ENCODE results near the gene GPSM3. TPM values are rescaled to one million over a fixed set of nuclear protein-coding genes. Genes with fewer than 3 reads are reported as not detected.

The GPSM3 gene
- total and polyA plus RNA-seq, 2 of the 13 experiments (the other 11 are each of a cell fraction or from before 2014, with no cell fraction given) = 0.18 to 6.2 TPM

DNA sequence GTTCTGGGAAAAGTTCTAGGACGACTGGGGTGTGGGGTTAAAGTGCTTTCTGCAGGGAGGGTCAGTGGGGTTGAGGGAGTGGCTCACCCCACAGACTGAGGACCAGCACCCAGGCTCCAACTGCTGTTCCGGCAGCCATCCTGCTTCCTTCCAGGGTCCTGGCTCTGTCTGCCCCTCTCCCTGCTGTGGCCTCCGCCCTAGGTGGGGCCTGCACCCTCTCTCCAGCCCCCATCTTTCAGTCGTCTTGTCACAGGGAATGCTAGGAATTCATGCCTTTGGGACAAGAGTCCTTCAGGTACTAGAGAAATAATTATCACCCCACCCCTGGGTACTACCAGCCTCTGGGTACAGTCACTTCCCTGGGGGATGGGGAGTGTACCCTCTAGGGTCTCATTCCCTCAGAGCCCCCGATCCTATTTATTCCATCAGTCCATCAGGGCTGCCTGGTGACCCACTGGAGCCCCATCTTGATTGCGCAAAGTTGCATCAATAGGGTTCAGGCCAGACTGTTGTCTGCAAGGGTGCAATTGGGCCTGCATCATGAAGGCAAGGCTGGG is 8.3 kb downstream of the GPSM3 start, which contains the start of gene AGER (continued):
- TF ChIP-seq, protein P1, sequence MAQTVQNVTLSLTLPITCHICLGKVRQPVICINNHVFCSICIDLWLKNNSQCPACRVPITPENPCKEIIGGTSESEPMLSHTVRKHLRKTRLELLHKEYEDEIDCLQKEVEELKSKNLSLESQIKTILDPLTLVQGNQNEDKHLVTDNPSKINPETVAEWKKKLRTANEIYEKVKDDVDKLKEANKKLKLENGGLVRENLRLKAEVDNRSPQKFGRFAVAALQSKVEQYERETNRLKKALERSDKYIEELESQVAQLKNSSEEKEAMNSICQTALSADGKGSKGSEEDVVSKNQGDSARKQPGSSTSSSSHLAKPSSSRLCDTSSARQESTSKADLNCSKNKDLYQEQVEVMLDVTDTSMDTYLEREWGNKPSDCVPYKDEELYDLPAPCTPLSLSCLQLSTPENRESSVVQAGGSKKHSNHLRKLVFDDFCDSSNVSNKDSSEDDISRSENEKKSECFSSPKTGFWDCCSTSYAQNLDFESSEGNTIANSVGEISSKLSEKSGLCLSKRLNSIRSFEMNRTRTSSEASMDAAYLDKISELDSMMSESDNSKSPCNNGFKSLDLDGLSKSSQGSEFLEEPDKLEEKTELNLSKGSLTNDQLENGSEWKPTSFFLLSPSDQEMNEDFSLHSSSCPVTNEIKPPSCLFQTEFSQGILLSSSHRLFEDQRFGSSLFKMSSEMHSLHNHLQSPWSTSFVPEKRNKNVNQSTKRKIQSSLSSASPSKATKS (CRISPR knock-in tag; IDR thresholded peaks at IDR 0.05) = no peak
- TF ChIP-seq ZNF572 (CRISPR knock-in tag; IDR thresholded peaks at IDR 0.05) = no peak
- no peak for TF ChIP-seq TFAP4 (IDR thresholded peaks at IDR 0.05; ENCODE audit: borderline replicate concordance, low read depth)
- no peak for TF ChIP-seq HINFP (CRISPR knock-in tag; IDR thresholded peaks at IDR 0.05; ENCODE audit: low read depth)
- peak; percentile 5; the same call in 1 of the 2 replicates for TF ChIP-seq GABPA (IDR thresholded peaks at IDR 0.05; ENCODE audit: low read depth, low read length)
- no peak for TF ChIP-seq GABPA (CRISPR knock-in tag; IDR thresholded peaks at IDR 0.05; ENCODE audit: low read depth)
- TF ChIP-seq KLF13 (CRISPR knock-in tag; IDR thresholded peaks at IDR 0.05) = no peak
- TF ChIP-seq, protein P2, sequence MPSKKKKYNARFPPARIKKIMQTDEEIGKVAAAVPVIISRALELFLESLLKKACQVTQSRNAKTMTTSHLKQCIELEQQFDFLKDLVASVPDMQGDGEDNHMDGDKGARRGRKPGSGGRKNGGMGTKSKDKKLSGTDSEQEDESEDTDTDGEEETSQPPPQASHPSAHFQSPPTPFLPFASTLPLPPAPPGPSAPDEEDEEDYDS (CRISPR knock-in tag; IDR thresholded peaks at IDR 0.05) = no peak
- no peak for TF ChIP-seq ZNF207 (IDR thresholded peaks at IDR 0.05; ENCODE audit: borderline replicate concordance)
- TF ChIP-seq RBM22 (optimal IDR thresholded peaks at IDR 0.05; ENCODE audit: low read length) = peak; percentile 92
- peak; percentile 81 for TF ChIP-seq CEBPG (CRISPR knock-in tag; IDR thresholded peaks at IDR 0.05)
- TF ChIP-seq ZBTB37 (CRISPR knock-in tag; IDR thresholded peaks at IDR 0.05) = no peak
- TF ChIP-seq CEBPB (IDR thresholded peaks at IDR 0.05; ENCODE audit: borderline replicate concordance, low read depth, low read length) = peak; percentile 65; the same call in 1 of the 2 replicates
- TF ChIP-seq AGO1 (IDR thresholded peaks at IDR 0.05; ENCODE audit: low read depth, low read length, poor library complexity, severe bottlenecking) = peak; percentile 73
- no peak for TF ChIP-seq CC2D1A (CRISPR knock-in tag; IDR thresholded peaks at IDR 0.05)
- 0 out of 2 replicates have a peak, but pooled peaks have one; percentile 34 for TF ChIP-seq ZNF232 (CRISPR knock-in tag; IDR thresholded peaks at IDR 0.05; ENCODE audit: borderline replicate concordance)
- TF ChIP-seq PAF1 (CRISPR knock-in tag; IDR thresholded peaks at IDR 0.05) = 0 out of 2 replicates have a peak, but pooled peaks have one; percentile 63
- no peak for TF ChIP-seq ZNF678 (CRISPR knock-in tag; IDR thresholded peaks at IDR 0.05)
- peak; percentile 59 for TF ChIP-seq HNRNPH1 (optimal IDR thresholded peaks at IDR 0.05; ENCODE audit: low read depth, low read length)
- TF ChIP-seq, protein P3, sequence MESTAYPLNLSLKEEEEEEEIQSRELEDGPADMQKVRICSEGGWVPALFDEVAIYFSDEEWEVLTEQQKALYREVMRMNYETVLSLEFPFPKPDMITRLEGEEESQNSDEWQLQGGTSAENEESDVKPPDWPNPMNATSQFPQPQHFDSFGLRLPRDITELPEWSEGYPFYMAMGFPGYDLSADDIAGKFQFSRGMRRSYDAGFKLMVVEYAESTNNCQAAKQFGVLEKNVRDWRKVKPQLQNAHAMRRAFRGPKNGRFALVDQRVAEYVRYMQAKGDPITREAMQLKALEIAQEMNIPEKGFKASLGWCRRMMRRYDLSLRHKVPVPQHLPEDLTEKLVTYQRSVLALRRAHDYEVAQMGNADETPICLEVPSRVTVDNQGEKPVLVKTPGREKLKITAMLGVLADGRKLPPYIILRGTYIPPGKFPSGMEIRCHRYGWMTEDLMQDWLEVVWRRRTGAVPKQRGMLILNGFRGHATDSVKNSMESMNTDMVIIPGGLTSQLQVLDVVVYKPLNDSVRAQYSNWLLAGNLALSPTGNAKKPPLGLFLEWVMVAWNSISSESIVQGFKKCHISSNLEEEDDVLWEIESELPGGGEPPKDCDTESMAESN (CRISPR knock-in tag; conservative IDR thresholded peaks at IDR 0.05) = 0 out of 2 replicates have a peak, but pooled peaks have one; percentile 2
- TF ChIP-seq ZFP82 (CRISPR knock-in tag; IDR thresholded peaks at IDR 0.05; ENCODE audit: borderline replicate concordance) = no peak
- TF ChIP-seq MAZ (IDR thresholded peaks at IDR 0.05; ENCODE audit: borderline replicate concordance, low read depth, low read length) = no peak
- no peak for TF ChIP-seq MAZ (CRISPR knock-in tag; IDR thresholded peaks at IDR 0.05; ENCODE audit: low read depth)
